Measurements from ENCODE around the gene OSM.
"Not testable (repeated sequence)": the region's sequence is repeated elsewhere in the genome, so short reads cannot be mapped to it uniquely, and the experiment has no call there.

The OSM gene

GRCh38 chr22:30230330-30230729 is 36.3 kb downstream of the OSM start:
- DNase-seq, result no peak

GRCh38 chr22:30228509-30229359 is 37.9 kb downstream of the OSM start:
- DNase-seq, result no peak

- no peak for DNase-seq
Observed at GRCh38 chr22:30227438-30228228, 39.0 kb downstream of the OSM start.

- DNase-seq, result no peak
Observed at GRCh38 chr22:30226192-30226832, 40.3 kb downstream of the OSM start.

GRCh38 chr22:30225220-30225927 is 41.3 kb downstream of the OSM start:
- no peak for DNase-seq

GRCh38 chr22:30224161-30224857 is 42.3 kb downstream of the OSM start:
- DNase-seq, result no peak

- DNase-seq, result no peak
Observed at GRCh38 chr22:30223303-30223702, 43.3 kb downstream of the OSM start.

GRCh38 chr22:30222321-30222720 is 44.3 kb downstream of the OSM start:
- no peak for DNase-seq

GRCh38 chr22:30221121-30221992 is 45.3 kb downstream of the OSM start:
- DNase-seq, result no peak

GRCh38 chr22:30220338-30221012 is 46.2 kb downstream of the OSM start:
- no peak for DNase-seq

- DNase-seq, result no peak
Observed at GRCh38 chr22:30219668-30220278, 46.9 kb downstream of the OSM start.

GRCh38 chr22:30219049-30219654 is 47.5 kb downstream of the OSM start:
- DNase-seq, result no peak

- peak in 28 of 56 donors; percentile 4 to 71 (median 29) for DNase-seq
Observed at GRCh38 chr22:30217698-30218560, 48.7 kb downstream of the OSM start.

- DNase-seq, result no peak
Observed at GRCh38 chr22:30216710-30217109, 49.9 kb downstream of the OSM start.

GRCh38 chr22:30216272-30216671 is 50.4 kb downstream of the OSM start:
- DNase-seq, result not testable (repeated sequence)

- DNase-seq, result no peak
Observed at GRCh38 chr22:30214703-30215407, 51.8 kb downstream of the OSM start.
